H1 (cell line): ENCODE data around the gene OGDH.

Source experiments
- CEBPB ChIP-seq: IDR thresholded peaks from 2 replicates; pipeline ENCODE4 v1.6.1; 2012; ENCODE audit warnings: low read depth, low read length
- CREB1 ChIP-seq: IDR thresholded peaks from 2 replicates; pipeline ENCODE4 v1.6.1; 2012; ENCODE audit warnings: inconsistent platforms
- EGR1 ChIP-seq: IDR thresholded peaks from 2 replicates; pipeline ENCODE4 v1.6.1; 2011; ENCODE audit warnings: low read depth, low read length, borderline replicate concordance
- EP300 ChIP-seq, 2 experiments: IDR thresholded peaks; 1 replicate in 1 of 2; 2 replicates in 1 of 2; pipeline ENCODE4 v1.6.1; 2011 to 2012; ENCODE audit warnings: low read depth in 2 of 2, low read length in 2 of 2, mild to moderate bottlenecking in 2 of 2, borderline replicate concordance in 1 of 2, inconsistent platforms in 1 of 2, moderate library complexity in 1 of 2
- POLR2A ChIP-seq, 2 experiments: IDR thresholded peaks; 1 replicate in 1 of 2; 2 replicates in 1 of 2; pipeline ENCODE4 v1.6.1; 2011; ENCODE audit warnings: low read depth in 2 of 2, low read length in 2 of 2, mild to moderate bottlenecking in 2 of 2; ENCODE audit errors: control extremely low read depth in 1 of 2
- SIN3A ChIP-seq, 2 experiments: IDR thresholded peaks in 1 of 2; conservative IDR thresholded peaks in 1 of 2; 2 replicates each; pipeline ENCODE4 v1.6.1; 2011 to 2012; ENCODE audit warnings: low read length in 2 of 2, improper control_type of control experiment in 1 of 2, low read depth in 1 of 2, mild to moderate bottlenecking in 1 of 2
- TAF7 ChIP-seq: optimal IDR thresholded peaks from 2 replicates; pipeline ENCODE3; 2011; ENCODE audit warnings: low read depth, mild to moderate bottlenecking, inconsistent platforms, low read length, moderate library complexity, borderline replicate concordance
- TF ChIP-seq, protein P1 (sequence below), 3 experiments: IDR thresholded peaks; 1 replicate in 2 of 3; 2 replicates in 1 of 3; pipeline versions ENCODE4 v1.5.1 to v1.6.1; 2011; ENCODE audit warnings: low read length in 3 of 3, mild to moderate bottlenecking in 3 of 3, inconsistent platforms in 2 of 3, low read depth in 1 of 3, moderate library complexity in 1 of 3; ENCODE audit not compliant: insufficient read depth in 1 of 3; ENCODE audit errors: control extremely low read depth in 1 of 3

GRCh38 chr7:44587843-44588711 is 18.4 kb upstream of the OGDH start:
- TF ChIP-seq POLR2A (IDR thresholded peaks at IDR 0.05; ENCODE audit: control extremely low read depth in 1 of 2, low read depth in 2 of 2, low read length in 2 of 2) = no peak
- TF ChIP-seq, protein P1, sequence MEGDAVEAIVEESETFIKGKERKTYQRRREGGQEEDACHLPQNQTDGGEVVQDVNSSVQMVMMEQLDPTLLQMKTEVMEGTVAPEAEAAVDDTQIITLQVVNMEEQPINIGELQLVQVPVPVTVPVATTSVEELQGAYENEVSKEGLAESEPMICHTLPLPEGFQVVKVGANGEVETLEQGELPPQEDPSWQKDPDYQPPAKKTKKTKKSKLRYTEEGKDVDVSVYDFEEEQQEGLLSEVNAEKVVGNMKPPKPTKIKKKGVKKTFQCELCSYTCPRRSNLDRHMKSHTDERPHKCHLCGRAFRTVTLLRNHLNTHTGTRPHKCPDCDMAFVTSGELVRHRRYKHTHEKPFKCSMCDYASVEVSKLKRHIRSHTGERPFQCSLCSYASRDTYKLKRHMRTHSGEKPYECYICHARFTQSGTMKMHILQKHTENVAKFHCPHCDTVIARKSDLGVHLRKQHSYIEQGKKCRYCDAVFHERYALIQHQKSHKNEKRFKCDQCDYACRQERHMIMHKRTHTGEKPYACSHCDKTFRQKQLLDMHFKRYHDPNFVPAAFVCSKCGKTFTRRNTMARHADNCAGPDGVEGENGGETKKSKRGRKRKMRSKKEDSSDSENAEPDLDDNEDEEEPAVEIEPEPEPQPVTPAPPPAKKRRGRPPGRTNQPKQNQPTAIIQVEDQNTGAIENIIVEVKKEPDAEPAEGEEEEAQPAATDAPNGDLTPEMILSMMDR (IDR thresholded peaks at IDR 0.05; ENCODE audit: control extremely low read depth in 1 of 3, insufficient read depth in 1 of 3, low read depth in 1 of 3, low read length in 3 of 3) = peak in 1 of 3 experiments; percentile 22; a peak in 2 of 4 replicates
- TF ChIP-seq SIN3A (conservative IDR thresholded peaks at IDR 0.05 in 1 of 2, IDR thresholded peaks at IDR 0.05 in 1 of 2; ENCODE audit: low read depth in 1 of 2, low read length in 2 of 2) = no peak
- no peak for TF ChIP-seq CEBPB
- no peak for TF ChIP-seq TAF7
- no peak for TF ChIP-seq CREB1
- no peak for TF ChIP-seq EGR1
- TF ChIP-seq EP300 (IDR thresholded peaks at IDR 0.05; ENCODE audit: borderline replicate concordance in 1 of 2, low read depth in 2 of 2, low read length in 2 of 2) = no peak
